NCI-H1930 (cell line): Measurements from ENCODE around the gene DOCK10.

ENCODE experiments used
- DNase-seq, 2 experiments: peaks; one replicate each; lab custom pipeline; 2025; lab: John Stamatoyannopoulos, UW

Gene DOCK10

DNA sequence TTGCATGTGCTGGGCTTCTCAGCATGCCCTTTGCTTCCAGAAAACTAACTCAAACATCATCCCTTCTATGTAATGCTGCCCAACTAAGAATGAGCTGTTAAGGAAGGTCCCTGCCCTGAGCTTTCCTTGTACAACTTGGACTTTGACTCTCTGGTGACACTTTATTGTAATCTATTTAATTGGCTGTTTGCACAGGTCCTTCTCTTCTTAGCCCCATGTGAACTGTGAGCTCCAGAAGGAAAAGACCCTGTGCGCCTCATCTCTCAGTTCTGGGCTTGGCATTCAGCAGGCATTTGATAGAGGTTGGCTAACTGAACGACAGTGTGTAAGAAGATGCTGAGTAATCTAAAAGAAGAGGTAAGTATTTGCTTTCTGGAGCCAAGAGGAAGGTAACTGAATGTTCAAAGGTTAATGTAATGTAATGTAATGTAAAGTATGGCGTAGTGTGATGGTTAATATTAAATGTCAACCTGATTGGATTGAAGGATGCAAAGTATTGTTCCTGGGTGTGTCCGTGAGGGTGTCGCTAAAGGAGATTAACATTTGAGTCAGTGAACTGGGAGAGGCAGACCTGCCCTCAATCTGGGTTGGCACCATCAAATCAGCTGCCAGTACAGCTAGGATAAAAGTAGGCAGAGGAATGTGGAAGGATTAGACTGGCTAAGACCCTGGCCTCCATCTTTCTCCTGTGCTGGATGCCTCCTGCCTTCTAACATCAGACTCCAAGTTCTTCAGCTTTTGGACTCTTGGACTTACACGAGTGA is 265.3 kb downstream of the DOCK10 start:
- DNase-seq = no peak

DNA sequence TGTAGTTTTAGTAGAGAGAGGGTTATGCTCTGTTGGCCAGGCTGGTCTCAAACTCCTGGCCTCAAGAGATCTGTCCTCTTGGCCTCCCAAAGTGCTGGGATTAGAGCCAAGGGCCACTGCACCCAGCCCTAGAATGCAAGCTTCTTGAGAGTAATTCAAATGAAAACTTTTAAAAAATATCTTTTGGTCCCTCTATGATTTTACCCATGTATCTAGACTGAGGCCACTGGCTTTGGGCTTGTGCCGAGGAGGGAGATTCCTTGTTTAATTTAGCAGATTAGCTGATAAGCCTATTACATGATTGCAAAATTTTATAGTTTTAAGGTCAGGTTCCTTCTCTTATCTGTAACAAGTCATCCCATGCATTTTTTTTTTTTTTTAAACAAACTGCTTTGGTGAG is 266.6 kb downstream of the DOCK10 start:
- no peak for DNase-seq

DNA sequence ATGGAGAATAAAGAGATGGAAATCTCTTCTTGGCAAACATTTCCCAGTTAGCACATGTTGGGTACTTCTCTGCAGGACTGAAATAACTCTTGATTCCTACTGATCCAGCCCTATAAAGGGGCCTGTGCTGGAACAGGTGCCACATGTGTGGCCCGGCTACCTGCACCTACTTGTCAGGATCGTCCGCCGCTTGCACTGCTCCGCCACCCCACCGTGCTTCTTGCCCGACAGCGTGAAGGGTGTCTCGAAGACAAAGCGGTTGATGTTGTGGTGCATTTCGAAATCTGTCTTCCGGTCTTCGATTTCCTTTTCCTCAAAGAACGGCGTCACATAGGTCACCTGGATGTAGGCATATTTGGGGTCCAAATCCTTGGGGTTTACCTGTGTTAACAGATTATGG is 267.5 kb downstream of the DOCK10 start:
- no peak for DNase-seq

DNA sequence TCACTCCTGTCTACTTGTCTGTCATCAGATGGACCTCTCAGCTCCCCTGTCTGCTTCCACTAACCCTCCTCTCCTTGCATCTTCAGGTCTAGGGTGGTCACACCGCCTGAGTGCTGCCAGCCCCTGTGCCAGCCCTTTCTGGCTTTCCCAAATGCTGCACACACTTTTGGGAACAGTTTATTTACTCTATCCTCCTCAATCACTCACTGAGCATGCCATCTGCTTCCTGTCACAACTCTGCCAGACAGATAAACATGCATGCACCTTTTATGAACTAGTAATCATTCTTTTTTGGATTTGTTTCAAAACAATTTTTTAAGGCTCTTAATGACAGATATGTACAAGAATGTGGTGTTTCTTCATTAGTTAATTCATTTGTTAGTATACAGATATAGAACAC is 269.8 kb downstream of the DOCK10 start:
- no peak for DNase-seq

DNA sequence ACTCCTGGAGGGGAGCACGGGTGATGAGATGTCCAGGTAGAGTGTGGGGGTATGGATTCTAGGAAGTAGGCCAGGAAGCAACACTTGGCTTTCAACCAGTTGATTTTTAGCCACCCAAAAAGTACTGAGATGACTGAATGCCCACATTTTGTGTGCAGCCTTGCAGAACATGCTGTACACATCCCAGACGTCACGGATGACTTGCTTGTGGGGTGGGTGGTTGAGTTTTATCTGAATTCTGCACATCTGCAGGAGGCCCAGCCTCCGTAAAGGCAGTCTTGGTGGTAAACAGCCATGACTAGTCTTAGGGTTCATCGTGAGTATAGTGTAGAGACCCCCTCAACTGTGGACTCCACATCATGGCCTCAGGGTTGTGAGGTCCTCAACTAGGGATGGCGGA is 272.8 kb downstream of the DOCK10 start:
- no peak for DNase-seq

DNA sequence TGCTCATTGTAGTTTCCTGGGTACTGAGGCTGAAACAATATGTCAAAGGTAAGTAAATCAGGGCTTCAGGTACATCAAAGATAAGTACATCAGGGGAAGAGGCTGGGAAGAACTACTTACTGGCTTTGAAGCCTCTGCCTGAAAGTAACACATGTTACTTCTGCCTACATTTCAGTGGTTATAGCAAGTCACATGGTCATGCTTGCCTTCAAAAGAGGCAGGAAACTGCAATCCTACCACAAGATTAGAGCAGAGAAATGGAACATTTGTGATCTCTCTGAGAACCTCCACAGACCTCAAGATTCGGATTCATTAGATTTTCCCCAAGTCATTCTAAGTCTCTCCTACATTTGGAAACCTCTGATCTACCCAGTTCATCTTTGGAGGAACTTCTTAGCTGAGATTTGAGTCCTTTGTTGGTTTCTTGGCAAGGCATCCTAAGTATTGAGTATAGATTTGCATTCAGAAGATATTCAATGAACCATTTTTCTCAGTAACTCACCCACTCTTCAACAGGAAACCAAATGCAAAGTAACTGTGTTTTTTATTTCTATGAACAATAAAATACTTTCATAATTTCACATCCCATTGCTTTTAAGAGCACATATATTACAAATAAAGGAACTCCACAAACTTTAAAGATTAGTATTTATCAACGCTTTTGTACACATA is 277.6 kb downstream of the DOCK10 start:
- DNase-seq = no peak

DNA sequence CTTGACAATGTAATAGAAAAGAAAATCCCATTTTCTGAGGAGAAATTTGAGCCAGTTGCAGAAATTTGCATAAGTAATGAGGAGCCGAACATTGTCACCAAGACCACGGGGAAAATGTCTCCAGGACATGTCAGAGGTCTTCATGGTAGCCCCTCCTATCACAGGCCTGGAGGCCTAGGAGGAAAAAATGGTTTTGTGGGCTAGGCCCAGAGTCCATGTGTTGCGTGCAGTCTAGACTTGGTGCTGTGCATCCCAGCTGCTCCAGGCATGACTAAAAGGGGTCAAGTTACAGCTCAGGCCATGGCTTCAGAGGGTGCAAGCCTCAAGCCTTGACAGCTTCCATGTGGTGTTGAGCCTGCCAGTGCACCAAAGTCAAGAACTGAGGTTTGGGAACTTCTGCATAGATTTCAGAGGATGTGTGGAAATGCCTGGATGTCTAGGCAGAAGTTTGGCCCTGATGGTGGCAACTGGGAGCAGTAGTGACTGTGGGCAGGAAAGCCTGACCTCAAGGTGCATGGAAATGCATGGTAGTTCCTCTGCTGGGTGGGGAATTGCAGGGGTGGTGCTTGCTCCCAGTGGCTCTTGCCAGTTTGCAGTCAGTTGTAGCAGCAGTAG is 284.2 kb downstream of the DOCK10 start:
- DNase-seq = no peak

DNA sequence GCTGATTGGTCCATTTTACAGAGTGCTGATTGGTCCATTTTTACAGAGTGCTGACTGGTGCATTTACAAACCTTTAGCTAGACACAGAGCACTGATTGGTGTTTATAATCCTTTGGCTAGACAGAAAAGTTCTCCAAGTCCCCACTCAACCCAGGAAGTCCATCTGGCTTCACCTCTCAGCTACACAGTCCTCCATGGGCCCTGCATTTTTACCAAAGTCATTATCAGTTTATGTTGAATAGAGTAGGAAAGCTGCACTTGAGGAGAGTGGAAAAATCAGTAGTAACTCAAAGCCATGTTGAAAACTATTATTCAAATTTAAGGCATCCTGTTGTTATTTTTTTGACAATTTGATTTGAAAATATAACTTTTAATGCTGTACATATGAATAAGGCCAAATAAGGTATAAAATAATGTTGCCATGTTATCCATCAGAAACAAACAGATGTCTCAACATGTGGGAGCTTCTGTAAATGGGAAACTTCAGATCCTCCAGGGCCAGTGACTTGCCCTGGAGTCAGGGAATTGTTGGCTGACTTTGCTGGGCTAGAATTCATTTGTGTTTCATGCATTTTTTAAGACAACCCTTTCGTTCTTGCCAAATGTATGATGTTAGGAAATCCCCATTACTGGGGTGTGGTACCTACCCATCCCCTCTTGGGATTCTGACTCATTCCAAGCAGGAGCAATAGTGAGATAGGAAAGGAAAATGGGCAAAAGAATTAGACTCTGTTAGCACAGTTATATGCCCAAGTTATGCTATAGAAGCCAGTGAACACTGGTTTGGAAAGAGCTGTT is 288.3 kb downstream of the DOCK10 start:
- DNase-seq = no peak

DNA sequence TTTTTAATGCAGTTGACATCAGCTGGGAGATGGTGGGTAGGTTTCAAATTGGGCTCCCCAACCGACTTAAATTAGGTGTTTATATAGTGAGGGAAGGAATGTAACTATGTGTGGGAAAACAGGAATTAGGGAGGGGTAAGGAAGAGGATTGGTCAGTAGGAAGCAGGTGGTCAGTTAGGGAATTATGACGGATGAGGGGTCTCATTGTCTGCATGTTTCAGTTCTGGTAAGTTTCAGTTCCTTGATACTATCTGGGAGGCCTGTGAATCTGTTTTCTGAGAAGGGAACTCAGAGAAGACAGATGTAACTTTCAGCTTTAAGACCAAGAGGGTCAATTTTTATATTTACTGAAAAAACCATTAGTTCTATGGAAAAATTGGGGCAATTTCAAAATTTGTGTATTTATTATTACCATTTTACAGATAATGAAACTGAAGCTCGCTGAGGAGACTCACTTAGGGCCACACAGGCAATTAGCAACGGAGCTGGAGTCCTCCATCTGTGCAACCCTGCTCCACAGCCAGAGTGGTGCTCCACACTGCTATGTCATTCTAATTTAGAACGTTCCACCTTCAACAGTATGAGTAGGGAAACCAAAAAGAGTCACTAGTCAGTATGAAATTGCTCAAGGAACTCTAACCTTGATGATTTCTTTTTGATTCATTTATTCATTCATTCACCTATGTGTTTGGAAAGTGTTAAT is 290.1 kb downstream of the DOCK10 start:
- DNase-seq = no peak

DNA sequence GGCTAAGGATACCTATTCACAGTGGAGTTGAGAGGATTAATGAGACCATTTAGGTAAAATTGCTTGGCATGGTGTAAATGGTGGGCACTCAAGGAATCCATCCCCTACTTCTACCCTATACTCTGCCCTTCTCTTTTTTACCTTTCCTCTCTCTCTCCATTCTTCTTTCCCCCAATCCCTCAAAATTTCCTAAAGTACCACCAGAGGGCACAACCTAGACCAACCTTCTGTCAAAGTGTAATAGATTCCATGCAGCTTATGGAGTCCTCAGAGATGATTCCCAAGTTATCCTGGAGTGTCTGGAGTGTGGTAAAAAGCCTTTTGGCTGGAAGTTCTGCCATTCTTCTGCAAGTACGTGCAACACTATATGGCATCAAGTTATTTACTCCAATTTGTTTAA is 293.1 kb downstream of the DOCK10 start:
- DNase-seq = no peak

DNA sequence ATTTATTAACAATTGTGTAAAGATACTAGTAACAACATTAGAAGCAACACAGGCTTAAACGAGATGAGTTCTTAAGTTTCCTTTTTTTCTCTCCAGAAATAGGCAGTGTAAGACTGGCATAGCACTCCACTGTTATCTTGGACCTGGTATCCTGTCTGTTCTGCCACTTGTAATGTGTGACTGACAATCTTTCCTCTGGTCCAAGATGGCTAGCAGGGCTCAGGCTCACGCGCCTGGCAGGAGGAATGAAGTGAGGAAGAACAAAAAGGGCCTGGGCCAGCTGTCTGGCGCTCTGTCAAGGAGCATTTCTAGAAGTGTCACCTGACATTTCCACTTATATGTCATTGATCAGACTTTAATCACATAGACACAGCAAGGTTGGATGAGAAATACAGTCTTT is 294.5 kb downstream of the DOCK10 start:
- no peak for DNase-seq

DNA sequence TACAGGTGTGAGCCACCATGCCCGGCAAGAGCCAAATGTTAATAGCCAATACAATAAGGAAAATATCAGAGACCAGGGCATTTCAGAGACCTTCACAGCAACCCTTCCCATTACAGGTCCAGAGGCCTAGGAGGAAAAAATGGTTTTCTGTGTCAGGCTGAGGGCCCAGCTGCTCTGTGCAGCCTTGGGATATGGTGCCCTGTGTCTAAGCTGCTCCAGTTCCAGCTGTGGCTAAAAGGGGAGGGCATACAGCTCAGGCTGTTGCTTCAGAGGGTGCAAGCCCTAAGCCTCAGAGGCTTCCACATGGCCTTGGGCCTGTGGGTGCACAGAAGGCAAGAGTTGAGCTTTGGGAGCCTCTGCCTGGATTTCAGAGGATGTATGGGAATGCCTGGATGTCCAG is 306.0 kb downstream of the DOCK10 start:
- no peak for DNase-seq

DNA sequence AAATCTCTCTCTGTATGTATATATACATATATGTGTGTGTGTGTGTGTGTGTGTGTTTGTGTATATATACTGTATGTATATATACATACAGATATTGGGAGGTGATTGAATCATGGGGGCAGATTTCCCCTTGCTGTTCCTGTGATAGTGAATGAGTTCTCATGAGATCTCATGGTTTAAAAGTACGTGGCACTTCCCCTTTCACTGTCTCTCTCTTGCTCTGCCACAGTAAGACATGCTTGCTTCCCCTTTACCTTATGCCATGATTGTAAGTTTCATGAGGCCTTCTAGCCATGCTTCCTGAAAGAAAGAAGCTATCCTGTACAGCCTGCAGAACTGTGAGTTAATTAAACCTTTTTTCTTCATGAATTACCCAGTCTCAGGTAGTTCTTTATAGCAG is 307.3 kb downstream of the DOCK10 start:
- no peak for DNase-seq

DNA sequence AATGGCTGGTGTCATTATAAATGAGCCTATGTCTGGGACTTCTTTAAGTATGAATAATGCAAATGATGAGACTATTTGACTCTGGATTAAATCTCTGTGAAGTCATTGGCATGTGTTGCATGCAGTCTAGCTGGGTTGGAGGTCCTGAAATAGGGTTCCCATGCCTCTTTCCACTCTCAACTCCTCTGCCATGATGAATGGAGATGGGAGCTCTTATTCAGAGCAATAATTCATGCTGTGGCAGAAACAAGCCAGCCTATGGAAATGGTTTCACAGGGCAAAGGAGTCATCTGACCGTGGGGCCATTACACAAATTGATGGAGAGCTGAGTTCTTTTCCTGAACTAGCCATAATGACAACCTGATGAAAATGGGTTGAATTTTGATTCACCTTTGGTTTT is 310.6 kb downstream of the DOCK10 start:
- no peak for DNase-seq

DNA sequence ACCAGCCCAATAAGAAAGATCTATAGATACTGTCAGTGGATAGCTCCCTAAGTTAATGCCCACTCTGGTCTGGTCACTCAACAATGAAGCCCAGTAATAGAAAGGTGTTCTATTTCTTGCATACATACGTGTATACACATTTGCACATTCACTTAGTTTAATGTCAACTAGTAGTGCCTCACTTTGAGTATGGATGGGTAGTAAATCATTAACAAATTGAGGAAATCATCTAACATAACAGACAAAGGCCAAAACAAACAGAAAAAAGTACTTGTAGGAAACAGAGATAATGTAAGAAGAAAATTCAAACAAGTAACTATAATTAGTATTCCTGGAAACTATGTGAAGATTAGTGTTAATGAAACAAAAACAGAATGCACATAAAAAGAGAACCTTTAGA is 312.8 kb downstream of the DOCK10 start:
- no peak for DNase-seq

DNA sequence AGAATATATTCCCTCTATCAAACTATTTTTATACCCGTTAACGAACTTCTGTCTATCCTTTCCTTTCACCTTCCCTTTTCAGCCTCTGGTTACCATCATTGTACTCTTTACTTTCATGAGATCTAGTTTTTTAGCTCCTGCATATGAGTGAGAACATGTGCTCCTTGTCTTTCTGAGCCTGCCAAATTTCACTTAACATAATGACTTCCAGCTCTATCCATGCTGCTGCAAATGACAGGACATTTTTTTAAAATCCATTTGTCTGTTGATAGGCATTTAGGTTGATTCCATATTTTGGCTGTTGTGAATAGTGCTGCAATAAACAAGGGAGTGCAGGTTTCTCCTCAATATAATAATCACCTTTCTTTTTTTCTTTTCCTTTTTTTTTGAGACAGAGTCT is 317.9 kb downstream of the DOCK10 start:
- no peak for DNase-seq

DNA sequence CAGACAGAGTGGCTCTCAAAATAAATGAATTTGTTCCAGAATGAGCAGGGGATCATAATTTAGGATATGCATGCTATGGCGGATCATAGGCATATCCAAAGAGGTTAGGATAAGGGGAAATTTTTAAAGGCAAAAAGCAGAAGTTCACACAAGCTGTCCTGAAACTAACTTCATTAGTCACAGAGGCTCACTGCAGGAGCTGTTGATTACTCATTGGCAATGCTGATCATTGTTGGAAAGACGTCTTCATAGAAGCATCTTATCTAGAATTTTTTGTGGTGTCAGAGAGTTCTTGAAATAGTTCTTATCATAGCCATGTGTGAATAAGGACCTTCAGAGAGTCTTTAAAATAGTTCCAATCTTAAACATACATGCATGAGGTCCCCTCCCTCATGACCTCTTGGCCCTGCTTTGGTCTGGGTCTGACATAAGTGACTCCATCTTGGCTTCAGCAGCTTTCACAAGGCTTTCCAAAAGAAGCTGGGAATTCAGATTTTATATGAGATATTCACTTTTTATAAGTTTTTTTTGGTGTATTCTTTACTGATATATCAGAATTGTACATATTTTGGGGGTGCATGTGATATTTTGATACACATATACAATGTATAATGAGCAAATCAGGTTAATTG is 318.6 kb downstream of the DOCK10 start:
- no peak for DNase-seq

DNA sequence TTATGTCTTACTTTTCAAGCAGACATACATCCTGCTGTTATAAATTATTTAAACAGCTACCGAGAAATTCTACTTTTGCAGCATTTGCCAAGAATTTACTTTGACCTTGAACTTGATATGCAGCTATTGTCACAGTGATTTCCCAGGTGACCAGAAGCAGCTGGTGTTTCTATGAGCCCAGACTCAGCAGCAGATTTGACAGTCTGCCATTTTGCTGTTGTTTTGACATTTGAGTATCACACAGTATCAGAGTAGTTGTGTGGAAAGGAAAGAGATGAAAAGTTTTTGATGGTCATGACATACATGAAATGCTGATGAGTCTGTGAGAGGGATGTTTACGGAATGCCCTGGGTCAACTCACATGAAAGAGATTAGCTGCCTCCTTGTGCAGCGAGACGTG is 319.5 kb downstream of the DOCK10 start:
- no peak for DNase-seq

DNA sequence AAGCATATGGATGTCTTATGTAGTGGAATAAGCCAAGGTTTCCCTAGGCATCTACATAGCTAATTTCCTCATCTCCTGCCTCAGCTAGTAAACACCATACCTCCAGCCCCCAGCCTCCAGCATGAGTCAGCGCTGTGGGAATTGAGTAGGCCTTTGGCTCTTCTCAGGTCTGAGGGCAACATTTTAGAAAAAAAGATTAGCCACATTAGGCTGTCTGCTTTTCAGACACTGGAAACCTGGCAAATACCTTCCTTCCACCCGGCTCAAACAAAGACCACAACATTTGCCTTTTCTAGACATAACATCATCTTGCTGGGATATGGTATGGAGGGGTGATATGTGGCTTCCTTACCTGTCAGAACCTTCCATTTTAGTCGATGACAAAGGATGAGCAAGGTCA is 320.0 kb downstream of the DOCK10 start:
- DNase-seq = no peak

DNA sequence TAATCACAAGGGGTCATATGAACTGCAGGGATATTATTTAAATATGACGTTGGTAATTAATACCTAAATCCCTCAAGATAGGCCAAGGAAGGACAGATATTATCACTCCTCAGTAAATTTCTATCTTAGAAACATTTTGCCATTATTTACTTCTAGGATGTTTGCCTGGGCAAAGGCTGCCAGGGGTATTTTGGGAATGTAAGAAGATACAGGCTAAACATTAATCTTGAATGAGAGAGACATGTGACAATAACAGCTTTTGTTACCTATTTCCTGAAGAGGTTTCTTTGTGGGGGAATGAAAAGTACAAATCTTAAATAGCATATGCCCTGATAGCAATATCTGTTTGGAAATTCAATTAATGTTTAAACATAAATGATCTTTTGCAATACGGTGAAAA is 325.3 kb downstream of the DOCK10 start:
- DNase-seq = no peak

DNA sequence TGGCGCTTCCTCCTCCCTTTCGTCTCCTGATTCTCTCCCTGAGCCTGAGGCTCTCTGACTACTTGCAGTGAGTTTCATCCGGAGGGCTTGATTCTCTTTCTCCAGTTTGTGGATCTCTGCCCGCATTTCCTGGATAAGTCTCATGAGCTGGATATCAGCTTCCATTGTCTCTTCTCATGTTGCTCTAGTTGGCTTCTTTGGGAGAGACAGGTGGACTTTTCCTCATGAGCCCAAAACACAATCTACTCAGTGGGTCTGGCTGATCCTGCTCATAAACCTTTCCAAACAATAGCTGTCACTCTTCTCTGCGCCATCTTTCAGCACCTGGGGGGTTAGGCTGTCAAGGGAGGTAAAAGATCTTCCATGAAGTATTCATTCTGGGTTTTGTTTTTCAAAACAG is 326.1 kb downstream of the DOCK10 start, which contains the start of gene CCDC195:
CCDC195 (minus strand) TSS at position 165 of the 400 bp plus-strand sequence; CDS start at position 165, 0 bp downstream.
- no peak for DNase-seq
